GM18519 (cell line): ENCODE data around the gene INF2.
"Not testable (repeated sequence)": the region's sequence is repeated elsewhere in the genome, so short reads cannot be mapped to it uniquely, and the experiment has no call there.

Experiments
- ATAC-seq: cut with Tn5 transposase; IDR thresholded peaks from one replicate; pipeline ENCODE4 v1.9.1; 2021; ENCODE audit warnings: mild to moderate bottlenecking, moderate library complexity; ENCODE audit not compliant: unreplicated experiment, low FRiP score

INF2 gene

DNA sequence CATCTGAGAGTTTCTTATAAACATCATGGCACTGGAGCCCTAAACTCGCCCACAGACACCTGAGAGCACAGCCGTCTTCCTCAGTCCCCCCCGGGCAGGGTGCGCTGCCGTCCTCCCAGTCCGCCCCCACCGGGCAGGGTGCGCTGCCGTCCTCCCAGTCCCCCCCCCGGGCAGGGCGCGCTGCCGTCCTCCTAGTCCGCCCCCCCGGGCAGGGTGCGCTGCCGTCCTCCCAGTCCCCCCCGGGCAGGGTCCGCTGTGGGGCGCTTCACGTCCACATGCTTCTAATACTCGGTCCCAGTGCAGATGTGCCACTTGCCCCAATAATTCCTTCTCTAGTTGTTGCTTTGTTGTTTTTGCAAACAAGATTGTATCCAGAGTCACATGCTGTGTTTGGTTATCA, 27.7 kb downstream of the INF2 start:
- no peak for ATAC-seq

DNA sequence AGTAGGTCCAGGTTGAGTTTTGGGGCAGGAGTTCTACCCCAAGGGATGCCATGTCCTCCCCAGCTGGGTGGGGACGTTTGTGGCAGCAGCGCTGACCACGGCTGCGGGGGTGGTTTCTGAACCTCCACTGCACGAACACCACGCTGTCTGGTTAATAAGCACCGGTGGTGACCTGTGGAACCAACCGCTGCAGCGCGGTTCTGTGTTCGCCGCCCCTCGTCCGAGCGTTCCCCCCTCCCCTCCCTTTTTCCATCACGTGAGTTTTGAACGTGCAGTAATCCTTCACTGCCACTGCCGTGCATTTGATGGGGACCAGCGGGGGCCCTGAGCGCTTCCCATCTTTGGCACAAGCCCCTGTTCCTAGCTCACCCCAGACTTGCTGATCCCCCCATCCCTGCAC, 28.2 kb downstream of the INF2 start:
- no peak for ATAC-seq

DNA sequence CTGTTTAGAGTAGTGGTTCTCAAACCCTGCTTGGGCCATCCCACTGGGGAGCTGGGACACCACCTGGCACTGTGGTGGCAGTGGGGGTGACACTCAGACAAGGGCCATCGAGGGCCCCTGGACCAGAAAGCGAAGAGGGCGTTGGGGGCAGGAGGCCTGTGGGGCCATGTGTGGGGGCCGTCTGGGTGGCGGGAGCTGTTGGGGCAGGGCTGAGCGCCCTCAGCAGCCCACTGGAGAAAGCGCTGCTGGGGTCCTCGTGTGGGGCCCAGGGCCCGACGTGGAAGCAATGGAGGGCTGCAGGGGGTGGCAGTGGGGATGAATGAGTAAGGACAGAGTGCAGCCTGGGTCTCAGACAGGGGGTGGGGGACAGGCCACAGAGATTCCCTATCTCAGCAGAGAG, 28.7 kb downstream of the INF2 start:
- ATAC-seq = no peak

DNA sequence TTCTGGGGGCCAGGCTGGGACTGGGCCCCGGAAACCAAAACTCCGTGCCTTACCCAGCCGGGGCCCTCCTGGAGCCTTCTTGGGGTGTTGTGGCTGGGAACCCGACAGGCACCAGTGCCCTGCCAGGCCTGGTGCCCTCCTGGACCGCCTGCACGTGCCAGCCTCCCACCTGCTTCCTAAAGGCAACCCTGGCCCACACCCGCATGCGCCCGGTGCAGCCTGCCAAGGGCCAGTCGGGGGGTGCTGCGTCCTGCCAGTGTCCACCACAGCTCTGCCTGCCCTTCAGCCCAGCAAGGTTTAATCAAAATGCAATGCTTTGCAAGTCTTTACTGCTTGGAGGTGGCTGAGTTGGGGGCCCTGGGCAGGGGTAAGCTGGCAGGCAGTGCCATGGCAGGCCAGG, 29.5 kb downstream of the INF2 start:
- ATAC-seq = no peak

DNA sequence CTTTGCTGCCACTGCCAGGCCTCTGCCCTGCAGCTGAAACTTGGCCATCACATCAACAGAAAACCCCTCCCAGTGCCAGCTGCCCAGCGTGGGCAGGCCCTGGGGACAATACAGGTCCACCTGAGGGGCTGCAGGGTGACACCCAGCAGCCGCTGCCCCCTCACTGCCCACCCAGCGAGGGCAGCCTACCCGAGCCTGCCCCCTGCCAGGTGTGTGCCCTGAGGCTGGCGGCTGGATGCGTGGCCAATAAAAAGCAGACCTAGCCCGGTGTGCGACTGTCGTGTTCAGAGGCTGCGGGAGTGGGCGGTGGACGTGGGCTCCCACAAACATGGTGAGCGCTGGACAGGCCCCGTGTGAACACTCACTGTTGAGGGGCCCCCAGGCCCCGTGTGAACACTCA, 29.9 kb downstream of the INF2 start:
- no peak for ATAC-seq

DNA sequence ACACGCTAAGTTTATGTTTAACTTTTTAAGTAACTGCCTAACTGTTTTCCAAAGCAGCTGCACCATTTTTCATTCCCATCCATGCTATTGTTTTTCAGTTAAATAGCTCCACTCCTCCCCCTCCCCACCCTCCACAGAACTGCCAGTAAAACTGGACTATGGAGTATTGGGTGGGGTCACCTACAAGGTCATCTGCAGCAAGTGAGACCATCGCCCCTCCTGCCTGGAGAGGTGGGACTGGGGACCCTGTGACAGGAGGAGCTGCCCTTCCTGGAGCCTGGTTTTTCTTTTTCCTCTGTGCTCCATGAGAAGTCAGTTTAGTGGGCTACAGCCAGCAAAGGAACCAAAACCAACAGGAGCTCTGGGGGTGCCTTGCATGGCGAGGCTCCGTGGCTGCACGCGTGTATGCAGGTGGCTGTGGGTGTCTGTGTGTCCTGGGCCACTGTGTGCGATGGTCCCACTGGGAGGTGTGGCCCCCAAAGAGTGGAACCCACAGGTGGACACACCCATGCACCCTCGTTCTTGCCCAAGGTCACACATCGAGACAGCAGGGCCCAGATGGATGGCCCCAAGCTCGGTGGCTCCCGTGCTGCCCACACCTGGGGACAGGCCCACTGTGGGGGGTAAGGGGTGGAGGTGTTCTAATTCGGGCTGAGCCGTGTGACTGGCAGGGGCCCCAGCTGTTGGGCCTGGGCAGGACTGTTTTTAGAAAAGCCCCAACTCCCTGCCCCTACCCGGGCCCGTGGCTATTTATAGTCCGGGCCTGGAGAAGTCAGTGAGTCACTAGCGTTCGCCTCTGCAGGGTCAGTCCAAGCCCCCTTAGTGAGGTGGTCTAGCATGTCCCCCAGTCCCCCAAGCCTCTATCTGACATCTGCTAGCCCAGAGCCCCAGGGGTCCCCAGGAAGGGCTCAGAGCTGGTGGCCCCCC, 32.4 kb downstream of the INF2 start:
- ATAC-seq = no peak

DNA sequence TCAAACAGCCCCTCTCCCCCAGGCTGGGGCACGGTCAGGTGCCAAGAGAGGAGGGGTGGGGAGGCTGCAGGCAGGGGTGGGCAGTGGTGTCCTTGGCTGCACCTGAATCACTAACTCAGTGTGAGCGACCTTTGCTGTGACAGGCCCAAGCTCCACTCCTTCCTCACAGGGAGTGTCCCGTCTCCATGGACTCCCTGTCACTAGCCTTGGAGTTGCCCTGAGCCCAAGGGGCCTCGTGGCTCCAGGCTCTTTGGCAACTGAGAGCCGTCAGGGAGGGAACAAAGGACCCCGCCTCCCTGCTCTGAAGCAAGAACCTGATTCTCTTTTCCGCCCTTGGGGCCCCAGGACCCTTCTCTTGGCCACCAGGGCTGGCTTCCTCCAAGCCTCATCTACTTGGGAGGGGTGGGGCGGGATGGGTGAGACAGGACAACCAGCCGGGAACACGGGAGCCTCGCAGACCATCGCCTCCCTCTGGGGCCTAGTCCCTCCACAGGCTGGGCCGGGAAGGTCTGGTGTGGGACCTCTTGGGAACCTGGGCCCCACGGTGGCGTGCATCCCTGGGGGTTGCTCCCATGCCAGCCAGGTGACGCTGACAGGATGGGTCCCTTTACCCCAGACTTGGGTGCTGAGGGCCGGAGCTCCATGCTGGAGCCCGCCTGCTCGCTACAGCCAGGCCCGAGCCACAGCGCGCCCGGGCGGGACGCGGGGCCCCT, 33.7 kb downstream of the INF2 start:
- ATAC-seq = no peak

DNA sequence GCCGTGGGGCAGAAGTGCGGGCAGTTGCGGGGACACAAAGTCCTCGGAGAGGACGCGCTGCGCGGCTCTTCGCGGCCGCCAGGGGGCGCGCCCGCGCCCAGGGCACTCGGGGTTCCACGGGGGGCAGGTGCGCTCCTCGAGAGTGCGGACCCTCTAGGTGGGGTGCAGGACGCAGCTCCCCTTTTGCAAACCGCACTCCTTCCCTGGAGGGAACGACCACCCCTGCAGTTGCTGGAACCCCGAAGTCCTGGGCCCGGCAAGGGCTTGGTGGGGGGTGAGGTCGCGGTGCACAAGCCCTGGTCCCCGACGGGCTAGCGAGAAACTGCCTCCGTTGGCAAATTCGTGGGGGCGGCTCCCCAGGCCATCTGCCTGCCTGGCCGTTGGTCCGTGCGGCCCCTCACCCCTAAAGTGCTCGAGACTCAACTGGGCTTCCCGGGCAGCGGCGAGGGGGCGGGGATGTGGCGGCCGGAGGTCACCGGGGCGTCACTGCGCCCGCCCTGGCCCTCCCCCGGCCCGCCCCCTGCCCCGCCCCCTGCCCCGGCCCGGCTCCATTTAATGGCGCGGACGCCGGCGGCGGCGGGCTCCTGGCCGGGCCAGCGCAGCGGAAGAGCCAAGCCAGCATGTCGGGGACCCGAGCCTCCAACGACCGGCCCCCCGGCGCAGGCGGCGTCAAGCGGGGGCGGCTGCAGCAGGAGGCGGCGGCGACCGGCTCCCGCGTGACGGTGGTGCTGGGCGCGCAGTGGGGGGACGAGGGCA, 34.4 kb downstream of the INF2 start, which contains the start of gene ADSS1:
TSS of gene ADSS1 (plus strand) at position 579 of the 756 bp plus-strand sequence. CDS start at position 621, 42 bp downstream.
- no peak for ATAC-seq

DNA sequence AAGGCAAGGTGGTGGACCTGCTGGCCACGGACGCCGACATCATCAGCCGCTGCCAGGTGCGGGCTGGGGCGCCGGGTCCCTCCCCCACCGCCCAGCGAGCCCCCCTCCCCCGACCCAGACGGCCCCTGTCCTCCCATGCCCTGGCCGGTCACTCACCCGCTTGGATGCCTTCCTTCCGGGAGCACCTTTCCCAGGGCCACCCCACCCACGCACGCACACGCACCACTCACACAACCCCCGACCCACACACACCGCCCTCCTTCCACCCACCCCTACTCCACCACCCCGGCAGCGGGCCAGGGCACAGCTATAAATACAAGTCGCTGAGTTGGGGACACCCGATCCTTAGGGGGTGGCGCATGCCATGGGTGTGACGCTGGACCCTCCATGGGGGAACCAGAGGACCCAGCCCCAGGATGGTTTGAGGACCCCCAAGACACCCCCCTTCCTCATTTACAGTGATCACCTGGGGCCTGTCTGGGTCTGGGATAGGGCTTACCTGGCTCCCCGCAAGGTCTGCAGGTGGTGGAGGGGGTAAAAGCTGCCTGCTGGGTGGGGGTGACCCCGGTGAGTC, 35.1 kb downstream of the INF2 start:
- ATAC-seq = no peak

DNA sequence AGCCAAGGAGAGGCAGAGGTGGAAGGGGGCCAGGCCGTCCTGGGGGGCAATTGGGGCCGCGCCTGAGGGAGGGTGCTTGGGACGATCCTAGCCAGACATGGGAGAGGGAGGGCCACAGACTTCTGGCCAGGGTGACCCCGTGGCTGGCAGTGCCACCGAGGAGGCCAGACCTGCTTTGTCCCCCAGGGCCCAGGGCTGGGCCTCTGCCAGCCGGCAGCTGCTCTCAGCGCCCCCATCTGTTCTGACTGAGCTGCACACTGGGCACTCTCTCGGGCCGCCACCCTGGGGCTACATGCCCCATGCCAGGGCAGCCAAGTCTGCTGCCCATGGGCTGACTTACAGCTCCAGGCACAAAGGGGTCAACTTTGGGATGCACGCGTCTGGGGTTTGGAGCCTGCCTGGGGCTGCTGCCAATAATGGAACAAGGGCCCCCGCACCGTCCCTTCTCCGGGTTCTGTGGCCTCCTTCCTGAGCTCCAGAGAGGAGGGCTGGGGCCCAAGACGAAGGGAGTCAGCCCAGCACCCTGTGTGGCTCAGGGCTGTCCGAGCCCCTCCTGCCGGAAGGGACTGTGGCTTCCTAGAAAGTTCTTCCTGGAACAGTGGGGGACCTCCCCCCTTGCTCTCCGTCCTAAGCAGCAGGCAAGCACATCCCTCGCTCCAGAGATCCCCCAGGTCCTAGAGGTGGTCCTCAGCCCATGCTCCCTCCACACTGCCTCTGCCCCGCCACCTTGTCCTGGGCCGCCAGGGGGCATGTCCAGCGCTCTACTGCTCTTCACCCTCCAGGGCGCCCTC, 35.8 kb downstream of the INF2 start:
- no peak for ATAC-seq

DNA sequence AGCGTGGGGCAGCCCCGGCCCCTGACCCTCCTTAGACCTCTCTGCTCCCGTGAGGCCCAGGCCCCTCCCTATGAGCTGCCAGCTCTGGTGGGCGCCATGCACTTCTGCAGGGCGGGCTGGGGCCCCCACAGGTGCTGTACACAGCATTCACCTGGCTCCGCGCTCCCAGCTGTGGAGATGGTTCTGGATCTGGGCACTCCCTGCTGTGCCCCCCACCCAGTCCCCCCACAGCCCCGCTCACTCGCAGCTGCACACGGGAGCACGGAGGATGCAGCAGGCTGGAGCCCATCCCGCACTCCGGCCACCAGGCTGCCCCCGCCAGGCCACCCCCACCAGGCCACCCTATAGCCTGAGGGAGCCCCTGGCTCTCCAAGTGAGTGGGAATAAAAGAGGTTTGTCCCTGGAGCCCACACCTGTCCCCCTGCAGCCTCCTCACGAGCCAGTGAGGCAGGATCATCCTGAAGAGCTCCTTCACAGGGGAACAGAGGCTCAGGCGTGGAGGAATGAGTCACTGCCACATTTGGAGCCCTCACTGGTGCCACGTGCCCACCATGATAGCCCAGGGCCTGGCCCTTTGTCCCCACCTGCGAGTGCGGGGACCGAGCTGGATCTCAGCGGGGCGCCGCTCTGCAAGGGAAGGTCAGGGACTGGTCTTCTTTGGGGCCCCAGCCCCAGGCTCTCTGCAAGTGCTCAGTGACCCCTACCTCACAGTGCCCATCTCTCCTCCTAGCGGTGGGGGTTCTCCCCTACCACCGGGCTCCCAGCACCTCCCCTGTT, 36.5 kb downstream of the INF2 start:
- ATAC-seq = no peak

DNA sequence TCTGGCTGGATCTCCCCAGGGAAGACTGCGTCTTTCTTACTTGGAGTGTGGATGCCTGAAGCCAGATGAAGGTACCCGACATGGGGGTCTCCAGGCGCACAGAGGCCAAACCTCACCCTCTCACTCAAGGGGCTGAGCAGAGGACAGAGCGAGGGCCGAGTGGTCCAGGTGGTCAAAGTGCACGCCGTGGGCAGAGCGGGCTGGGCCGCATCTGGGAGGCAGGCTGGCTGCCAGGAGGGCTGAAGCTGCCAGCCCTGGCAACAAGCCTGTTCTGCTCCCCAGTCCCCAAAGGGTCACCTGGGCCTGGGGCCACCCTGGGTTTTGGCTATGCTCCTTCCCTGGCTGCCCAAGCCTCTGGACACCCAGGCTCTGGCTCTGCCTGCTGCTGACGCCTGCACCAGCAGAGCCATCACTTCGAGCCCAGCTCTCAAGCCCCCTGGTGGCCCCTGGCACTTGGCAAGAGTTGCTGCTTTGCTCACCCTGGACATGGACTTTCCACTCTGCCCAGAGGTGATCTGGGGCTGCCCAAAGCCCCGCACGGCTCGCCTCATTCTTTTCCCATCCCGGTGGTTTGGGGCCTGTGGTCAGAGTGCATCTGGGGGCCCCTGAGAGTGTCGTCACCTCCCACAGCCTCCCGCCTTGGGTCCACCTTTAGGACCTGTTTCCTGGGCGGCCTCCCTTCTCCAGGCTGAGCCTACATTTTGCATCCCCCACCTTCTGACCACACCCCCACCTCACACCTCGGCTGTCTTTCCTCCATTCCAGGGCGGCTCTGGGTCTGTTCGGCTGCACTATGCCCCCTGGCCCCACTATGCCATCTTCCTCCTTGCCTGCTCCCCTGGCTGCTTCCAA, 37.4 kb downstream of the INF2 start:
- ATAC-seq = no peak

DNA sequence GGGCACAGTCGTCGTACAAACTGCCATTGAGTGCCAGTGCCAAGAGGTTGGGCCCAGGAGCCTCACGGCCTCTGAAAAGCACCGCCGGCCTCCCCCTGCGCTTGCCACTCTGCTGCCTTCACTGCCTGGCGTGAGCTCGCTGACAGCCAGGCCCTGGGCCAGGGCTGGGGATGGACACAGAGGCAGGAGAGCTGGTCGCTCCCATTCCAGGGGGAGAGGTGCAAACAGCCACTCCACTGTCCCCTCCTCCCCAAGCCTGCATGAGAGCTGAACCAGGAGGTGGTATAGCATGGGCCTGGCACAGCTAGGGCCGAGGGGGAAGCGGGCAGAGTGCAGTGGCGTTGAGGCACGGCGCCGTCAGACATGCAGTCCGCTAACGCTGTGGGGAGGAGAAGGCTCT, 39.2 kb downstream of the INF2 start:
- no peak for ATAC-seq

DNA sequence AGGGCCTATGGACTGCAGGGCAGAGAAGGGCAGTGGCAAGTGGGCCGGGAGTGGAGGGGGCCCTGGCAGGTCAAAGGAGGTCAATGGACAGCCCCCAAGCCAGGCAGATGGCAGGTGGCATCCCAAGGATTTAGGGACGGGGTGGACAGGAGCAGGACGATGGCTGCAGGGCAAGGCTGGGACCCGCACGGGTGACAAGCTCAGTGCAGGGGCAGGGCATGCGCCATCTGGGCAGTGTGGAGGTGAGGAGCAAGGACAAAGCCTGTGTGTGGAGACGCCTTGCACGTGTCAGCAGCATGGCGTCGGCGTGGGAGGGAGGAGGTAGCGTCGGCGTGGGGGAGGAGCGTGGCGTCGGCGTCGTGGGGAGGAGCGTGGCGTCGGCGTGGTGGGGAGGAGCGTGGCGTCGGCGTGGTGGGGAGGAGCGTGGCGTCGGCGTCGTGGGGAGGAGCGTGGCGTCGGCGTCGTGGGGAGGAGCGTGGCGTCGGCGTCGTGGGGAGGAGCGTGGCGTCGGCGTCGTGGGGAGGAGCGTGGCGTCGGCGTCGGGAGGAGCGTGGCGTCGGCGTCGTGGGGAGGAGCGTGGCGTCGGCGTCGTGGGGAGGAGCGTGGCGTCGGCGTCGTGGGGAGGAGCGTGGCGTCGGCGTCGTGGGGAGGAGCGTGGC, 39.9 kb downstream of the INF2 start:
- not testable (repeated sequence) for ATAC-seq

DNA sequence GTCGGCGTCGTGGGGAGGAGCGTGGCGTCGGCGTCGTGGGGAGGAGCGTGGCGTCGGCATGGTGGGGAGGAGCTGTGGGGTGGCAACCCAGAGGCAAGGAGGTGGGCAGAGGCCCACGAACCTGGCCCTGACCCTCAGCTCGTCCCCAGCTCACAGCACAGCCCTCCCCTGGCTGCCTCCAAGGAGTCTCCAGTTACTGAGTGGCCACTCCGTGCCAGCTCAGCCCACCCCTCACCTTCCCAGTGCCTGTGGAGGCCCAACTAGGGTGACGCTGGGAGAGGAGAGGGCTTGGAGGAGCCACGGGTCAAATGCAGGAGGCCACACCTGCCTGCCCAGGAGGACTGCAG, 40.4 kb downstream of the INF2 start:
- no peak for ATAC-seq

DNA sequence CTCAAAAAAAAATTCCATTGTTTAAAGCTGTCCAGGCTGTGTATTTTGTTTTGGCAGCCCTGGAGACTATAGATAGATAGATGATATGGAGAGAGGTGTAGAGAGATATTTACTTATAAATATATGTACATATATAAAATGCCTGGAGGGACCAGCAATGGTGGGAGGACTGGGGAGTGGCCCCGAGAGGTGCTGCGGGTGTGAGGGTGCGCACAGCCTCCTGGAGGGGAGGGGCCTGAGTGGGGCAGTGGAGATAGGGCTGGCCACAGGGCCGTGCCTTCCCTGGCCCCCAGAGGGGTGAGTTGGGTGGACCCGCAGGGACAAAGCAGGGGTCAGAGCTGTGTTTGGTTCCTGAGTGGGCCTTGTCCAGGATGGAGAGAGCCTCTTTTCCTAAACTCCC, 41.1 kb downstream of the INF2 start:
- no peak for ATAC-seq

DNA sequence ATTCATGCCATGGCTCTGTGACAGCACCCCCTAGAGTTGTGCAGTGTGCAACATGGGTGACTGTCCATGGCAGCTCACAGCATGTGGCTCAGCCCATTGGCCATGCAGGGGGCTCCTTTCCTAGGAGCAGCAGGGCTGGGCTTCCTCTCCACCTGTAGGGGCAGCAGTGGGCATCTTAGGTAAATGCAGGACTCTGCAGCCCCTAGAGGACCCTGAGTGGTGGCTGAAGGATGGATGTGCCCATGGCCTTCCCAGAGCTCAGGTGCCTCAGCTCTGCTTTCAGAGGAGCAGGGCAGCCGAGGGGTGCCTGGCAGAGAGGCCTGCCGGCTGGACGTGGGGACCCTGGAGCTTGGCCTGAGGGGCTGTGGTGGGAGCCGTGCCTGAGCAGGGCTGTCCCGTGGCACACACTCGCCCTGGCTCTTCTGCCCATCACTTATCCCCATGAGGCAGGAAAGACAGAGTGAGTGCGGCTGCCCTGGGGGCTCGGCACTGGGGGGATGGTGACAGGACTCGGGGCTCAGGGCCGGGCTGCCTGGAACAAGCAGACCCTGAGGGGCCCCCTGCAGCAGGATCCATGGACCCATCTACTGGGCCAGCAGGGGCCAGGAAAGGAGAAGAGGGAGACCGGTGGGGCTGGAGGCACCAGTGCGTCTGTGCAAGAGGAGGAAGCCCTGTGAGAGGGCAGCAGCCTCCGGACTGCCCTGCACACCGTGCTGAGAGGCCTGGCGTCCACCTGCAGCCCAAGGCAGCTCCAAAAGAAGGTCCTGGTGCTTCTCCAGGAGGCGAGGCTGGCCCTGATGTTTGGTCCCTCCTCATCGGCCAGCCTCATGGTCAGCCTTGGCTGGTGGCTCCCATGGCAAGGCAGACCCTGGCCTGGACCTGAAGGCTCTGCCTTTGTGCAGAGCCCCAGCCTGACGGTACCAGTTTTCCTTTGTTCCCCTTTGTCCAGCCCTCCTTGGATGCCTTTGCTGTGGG, 42.2 kb downstream of the INF2 start:
- ATAC-seq = no peak
